ENCODE data around the gene BMPER. TPM values are rescaled to one million over a fixed set of nuclear protein-coding genes. Genes with fewer than 3 reads are reported as not detected.

Gene BMPER
- total and polyA plus RNA-seq, 8 donors: 7.4 to 47.7 (median 39.6) TPM

DNA sequence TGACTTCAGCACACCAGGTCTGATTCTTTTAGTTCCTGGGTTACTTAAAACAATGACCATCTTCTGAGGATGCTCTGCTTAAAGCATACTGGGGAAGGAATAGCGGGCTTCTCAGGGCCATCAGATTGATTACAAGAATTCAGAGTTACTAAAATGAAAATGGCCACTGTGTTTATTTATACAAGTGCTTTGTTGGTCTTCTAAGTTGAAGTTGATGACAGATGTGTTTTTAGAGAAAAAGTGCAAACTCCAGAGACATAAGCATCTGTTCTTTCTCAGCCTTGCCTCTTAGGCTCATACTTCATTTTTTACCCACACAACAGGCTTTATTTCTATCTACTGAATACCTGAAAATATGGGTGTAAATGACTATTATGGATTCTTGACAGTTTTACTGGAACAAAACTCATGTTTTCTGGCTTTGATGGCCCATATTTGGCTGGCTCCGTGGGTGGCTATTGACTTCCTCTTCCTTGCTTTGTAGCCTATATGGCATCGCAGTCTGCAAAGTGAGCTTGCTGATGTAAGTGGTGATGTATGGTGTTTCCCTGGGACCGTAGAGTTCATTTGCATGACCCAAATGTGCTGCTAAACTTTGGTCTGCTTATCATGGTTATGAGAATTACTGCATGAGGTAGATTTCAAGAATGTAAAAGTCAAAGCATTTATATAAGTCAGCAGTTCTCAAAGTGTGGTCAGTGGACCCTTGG, 121.3 kb downstream of the BMPER start:
- no peaks in the 10 kb centered on the region for H3K36me3 ChIP-seq
- DNase-seq (no peak), ATAC-seq (no peak)
- no peaks in the 10 kb centered on the region for H3K4me1 ChIP-seq
- H3K27me3 ChIP-seq: no peaks in the 10 kb centered on the region
- no peak overlapping the region for H3K4me3 ChIP-seq
- no peaks in the 10 kb centered on the region for H3K9me3 ChIP-seq
- TF ChIP-seq, protein P1, sequence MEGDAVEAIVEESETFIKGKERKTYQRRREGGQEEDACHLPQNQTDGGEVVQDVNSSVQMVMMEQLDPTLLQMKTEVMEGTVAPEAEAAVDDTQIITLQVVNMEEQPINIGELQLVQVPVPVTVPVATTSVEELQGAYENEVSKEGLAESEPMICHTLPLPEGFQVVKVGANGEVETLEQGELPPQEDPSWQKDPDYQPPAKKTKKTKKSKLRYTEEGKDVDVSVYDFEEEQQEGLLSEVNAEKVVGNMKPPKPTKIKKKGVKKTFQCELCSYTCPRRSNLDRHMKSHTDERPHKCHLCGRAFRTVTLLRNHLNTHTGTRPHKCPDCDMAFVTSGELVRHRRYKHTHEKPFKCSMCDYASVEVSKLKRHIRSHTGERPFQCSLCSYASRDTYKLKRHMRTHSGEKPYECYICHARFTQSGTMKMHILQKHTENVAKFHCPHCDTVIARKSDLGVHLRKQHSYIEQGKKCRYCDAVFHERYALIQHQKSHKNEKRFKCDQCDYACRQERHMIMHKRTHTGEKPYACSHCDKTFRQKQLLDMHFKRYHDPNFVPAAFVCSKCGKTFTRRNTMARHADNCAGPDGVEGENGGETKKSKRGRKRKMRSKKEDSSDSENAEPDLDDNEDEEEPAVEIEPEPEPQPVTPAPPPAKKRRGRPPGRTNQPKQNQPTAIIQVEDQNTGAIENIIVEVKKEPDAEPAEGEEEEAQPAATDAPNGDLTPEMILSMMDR (IDR thresholded peaks at IDR 0.05): no peak
- intact Hi-C loops (cut with DNase I): no loop called here
- no peak overlapping the region for H3K27ac ChIP-seq

DNA sequence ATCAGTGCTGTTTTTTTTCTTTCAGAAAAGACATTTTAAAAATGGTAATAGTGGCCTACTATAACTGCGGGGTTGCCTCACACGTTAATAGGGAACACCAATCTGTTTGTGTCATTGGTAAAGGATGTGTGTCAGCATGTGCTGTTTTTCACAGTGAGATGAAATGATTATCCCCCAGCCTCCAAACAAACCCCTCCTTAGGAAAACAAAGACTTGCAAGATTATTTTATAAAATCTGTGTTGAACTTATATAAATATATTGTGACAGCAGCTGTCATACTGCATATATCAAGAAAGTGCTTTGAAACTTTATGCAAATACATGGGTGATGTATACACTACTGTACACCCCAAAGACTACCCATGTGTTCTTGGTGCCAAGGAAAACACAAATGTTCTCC, 125.8 kb downstream of the BMPER start:
- intact Hi-C loops (cut with DNase I): no loop called here
- Histone ChIP-seq H3K9me3 (no peaks in the 10 kb centered on the region), H3K36me3 (no peaks in the 10 kb centered on the region), H3K27me3 (no peaks in the 10 kb centered on the region), H3K27ac (no peak overlapping the region), H3K4me1 (peaks cover 0 to 5% of the 10 kb centered on the region in 2 donors), H3K4me3 (no peak overlapping the region)
- TF ChIP-seq, protein P1 (IDR thresholded peaks at IDR 0.05): no peak
- ATAC-seq (no peak), DNase-seq (no peak)

DNA sequence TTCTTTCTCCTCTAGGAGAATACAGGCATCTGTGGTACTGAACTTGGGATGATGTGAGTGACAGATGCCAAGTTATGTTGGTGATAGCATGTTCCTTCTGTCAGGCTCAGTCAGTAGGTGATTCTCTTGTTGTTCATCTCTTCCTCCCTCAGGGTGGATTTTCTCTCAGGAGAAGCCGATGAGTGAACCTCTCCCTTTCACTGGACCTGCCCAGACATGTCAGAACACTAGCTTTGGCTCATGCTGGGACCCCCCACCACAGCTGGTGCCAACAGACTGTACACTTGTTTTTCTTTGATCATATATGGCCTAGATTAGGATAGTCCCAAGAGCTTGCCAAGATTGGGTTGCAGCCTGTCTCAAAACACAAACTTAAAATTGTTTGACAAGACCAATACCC, 129.4 kb downstream of the BMPER start:
- Histone ChIP-seq H3K9me3 (no peaks in the 10 kb centered on the region), H3K4me1 (peaks cover 0 to 14% of the 10 kb centered on the region in 2 donors), H3K4me3 (no peak overlapping the region), H3K27ac (no peak overlapping the region), H3K36me3 (no peaks in the 10 kb centered on the region), H3K27me3 (no peaks in the 10 kb centered on the region)
- DNase-seq (no peak), ATAC-seq (no peak)
- intact Hi-C loops (cut with DNase I): no loop called here
- TF ChIP-seq, protein P1 (IDR thresholded peaks at IDR 0.05): no peak

DNA sequence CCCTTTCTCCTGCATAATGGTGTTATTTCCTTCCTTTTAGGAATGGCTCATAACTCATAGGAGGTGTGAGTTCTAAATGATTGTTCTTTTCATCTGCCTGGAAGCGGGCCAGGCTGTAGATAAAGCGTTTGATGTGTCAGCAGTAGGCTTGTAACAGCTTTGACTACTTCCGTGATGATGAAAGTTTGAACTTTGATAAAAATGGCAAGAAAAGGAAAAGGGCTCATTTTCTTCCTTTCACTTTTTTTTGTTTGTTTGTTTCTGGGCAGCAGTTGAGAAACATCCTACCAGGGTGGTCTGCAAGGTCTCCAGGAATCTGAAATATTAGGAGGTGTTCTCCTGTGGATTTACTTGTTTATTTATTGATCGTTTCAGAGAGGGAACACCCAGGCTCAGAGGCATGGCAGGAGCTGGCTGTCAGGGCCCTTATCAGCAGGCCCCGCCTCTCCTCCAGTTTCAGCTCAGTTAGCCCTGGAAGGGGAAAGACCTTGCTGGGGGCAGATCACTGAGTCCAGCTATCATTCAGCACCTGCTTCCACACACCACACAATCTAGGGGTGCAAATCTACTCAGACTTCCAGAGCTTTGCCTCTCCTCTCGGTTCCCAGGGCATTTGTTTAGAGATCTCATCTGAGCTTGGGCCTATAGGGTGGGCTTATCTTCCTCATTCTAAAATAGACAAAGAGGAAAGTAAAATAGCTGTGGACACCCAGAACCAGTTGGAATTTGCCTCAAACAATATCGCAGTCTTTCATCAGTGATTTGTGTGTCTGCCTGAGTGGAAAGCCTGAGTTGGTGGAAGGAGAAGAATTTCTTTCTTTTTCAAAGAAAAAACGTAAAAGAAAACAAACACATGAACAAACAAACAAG, 130.9 kb downstream of the BMPER start:
- peak in 2 of 4 donors; percentile 64 to 75 for DNase-seq
- intact Hi-C loops (cut with DNase I): no loop called here
- Histone ChIP-seq H3K4me1 (peaks cover 0 to 14% of the 10 kb centered on the region in 2 donors), H3K4me3 (no peak overlapping the region), H3K36me3 (no peaks in the 10 kb centered on the region), H3K27ac (peak overlapping the region in 1 of 2 donors; percentile 20), H3K9me3 (no peaks in the 10 kb centered on the region), H3K27me3 (no peaks in the 10 kb centered on the region)
- ATAC-seq: peak; percentile 72
- TF ChIP-seq, protein P1 (IDR thresholded peaks at IDR 0.05): no peak

Data from left lung (tissue), 10 donors.